DOHH2 (cell line): ENCODE results near the gene DRGX.

ENCODE experiments used
- EZH2phosphoT487 ChIP-seq: fragments of 200-600 bp; sonication (generic); IDR thresholded peaks from 2 replicates; pipeline ENCODE4 v1.6.1; 2017; ENCODE audit warnings: borderline replicate concordance, mild to moderate bottlenecking, antibody characterized with exemption, low read length, moderate library complexity, mixed read lengths
- TF ChIP-seq, protein P1 (sequence below): fragments of 200-600 bp; sonication (generic); IDR thresholded peaks from one replicate; pipeline ENCODE4 v1.5.1; 2014; ENCODE audit warnings: antibody characterized with exemption, mild to moderate bottlenecking, low read depth, low read length; ENCODE audit not compliant: poor library complexity, severe bottlenecking

DNA sequence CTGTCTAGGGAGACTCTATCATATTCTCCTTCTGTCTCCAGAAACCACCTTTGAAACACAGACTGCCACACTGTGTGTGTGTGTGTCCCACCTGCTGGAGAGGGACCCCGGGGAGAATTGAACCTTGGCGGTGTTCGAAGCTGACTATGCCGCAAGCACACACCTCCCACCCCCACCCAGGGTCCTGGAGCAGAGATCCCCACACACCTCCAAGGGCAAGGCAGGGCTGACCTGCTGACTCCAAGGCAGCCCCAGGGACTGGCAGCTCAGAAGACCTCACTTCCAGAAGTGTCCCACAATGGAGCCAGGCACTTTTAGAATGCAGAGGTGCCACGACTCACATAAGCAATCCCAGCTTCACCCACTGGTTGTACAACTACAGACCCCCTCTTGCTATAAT, 13.1 kb downstream of the DRGX start:
- TF ChIP-seq, protein P1, sequence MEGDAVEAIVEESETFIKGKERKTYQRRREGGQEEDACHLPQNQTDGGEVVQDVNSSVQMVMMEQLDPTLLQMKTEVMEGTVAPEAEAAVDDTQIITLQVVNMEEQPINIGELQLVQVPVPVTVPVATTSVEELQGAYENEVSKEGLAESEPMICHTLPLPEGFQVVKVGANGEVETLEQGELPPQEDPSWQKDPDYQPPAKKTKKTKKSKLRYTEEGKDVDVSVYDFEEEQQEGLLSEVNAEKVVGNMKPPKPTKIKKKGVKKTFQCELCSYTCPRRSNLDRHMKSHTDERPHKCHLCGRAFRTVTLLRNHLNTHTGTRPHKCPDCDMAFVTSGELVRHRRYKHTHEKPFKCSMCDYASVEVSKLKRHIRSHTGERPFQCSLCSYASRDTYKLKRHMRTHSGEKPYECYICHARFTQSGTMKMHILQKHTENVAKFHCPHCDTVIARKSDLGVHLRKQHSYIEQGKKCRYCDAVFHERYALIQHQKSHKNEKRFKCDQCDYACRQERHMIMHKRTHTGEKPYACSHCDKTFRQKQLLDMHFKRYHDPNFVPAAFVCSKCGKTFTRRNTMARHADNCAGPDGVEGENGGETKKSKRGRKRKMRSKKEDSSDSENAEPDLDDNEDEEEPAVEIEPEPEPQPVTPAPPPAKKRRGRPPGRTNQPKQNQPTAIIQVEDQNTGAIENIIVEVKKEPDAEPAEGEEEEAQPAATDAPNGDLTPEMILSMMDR: no peak
- TF ChIP-seq EZH2phosphoT487: no peak
